Measurements from ENCODE around the gene BPIFB6. TPM values are rescaled to one million over a fixed set of nuclear protein-coding genes. Genes with fewer than 3 reads are reported as not detected.

Gene BPIFB6
- total RNA-seq, 2 experiments from 2014 or later = not detected

DNA sequence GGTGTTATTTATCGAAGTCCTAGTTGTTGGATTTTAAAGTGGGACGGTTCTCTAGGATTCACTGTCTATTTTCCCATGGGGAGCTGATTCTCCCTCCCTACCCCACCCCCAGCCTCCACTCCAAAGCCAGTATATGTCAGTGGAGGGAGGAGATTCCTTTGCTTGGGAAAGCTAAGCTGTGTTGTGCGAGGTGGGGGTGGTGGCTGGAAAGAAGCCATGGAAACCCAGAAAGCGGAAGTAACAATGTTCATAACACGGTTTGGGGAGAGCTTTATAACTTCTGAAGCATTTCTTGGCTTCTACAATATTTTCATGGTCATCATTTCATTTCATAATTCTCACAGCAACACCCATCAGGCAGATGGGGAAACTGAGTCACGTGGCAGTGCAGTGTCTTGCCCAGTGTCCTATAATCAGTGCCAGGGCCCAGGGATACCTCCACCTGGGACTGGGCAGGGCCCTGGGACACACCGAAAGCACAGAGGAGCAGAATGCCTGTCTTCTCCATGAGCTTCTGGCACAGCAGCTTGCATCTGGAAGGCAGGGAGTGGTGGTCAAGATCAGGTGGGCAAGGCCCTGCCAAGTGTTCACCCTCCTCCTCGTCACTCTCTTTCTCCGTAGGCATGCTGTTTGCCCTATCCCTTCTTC lies 31.7 kb upstream of the BPIFB6 start:
- ATAC-seq = no peak
- Mint-ChIP-seq H3K4me3 (no peak overlapping the region), H3K36me3 (ENCODE audit: low read depth) (peaks cover under 1% of the 10 kb centered on the region), H3K4me1 (ENCODE audit: low read depth) (peaks cover 14% of the 10 kb centered on the region), H3K27me3 (no peaks in the 10 kb centered on the region), H3K27ac (no peak overlapping the region), H3K9me3 (peaks cover 9% of the 10 kb centered on the region)
- CTCF ChIA-PET = interaction anchor here (1.3 to 1.6 kb wide), 2 partner anchors 10 to 64 kb away, joined by 3 read pairs; no protein-coding TSS in a partner anchor
- DNase-seq = no peak
- POLR2A ChIA-PET = interaction anchor here (1.0 kb wide), 1 partner anchor 29 kb away, joined by 4 read pairs; no protein-coding TSS in a partner anchor
- intact Hi-C loops (cut with micrococcal nuclease) = no loop called here
- TF ChIP-seq, protein P1, sequence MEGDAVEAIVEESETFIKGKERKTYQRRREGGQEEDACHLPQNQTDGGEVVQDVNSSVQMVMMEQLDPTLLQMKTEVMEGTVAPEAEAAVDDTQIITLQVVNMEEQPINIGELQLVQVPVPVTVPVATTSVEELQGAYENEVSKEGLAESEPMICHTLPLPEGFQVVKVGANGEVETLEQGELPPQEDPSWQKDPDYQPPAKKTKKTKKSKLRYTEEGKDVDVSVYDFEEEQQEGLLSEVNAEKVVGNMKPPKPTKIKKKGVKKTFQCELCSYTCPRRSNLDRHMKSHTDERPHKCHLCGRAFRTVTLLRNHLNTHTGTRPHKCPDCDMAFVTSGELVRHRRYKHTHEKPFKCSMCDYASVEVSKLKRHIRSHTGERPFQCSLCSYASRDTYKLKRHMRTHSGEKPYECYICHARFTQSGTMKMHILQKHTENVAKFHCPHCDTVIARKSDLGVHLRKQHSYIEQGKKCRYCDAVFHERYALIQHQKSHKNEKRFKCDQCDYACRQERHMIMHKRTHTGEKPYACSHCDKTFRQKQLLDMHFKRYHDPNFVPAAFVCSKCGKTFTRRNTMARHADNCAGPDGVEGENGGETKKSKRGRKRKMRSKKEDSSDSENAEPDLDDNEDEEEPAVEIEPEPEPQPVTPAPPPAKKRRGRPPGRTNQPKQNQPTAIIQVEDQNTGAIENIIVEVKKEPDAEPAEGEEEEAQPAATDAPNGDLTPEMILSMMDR (IDR thresholded peaks at IDR 0.05) = no peak

DNA sequence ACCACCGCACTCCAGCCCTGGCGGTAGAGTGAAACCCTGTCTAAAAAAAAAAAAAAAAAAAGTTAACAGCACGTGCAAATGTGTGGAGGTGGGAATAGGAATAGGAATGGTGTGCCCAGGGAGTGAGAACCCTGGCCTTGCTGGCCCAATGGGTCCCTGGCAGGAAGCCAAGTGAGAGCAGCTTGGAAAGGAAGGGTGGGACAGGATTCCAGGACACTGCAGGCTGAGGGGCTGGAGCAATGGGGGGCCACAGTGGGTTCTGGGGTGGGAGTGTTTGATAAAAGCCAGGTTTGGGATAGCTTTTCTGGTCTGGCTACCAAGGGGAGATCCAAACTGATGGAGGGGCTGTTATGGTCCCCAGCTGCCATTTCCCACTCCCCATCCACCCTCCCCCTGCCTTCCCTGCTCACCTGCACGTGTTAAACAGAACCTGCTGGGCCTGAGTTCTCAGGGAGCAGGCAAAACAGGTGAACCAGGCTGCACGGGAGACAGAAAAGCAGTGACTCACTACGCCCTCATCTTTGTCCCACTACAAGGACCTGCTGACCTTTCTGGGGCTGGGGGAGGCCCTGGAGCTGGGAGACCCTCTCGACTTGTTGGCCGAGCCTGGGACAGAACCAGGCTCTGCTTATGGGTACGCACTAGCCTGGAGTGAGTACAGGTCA lies 30.5 kb upstream of the BPIFB6 start:
- POLR2A ChIA-PET = no interaction called here
- H3K27ac Mint-ChIP-seq = no peak overlapping the region
- ATAC-seq (no peak), DNase-seq (no peak)
- no peaks in the 10 kb centered on the region for H3K36me3 Mint-ChIP-seq (ENCODE audit: low read depth)
- peaks cover 18% of the 10 kb centered on the region for H3K4me1 Mint-ChIP-seq (ENCODE audit: low read depth)
- CTCF ChIA-PET = interaction anchor here (1.6 to 1.9 kb wide), 2 partner anchors 9 to 99 kb away, joined by 3 to 5 read pairs; no protein-coding TSS in a partner anchor
- no peak overlapping the region for H3K4me3 Mint-ChIP-seq
- no peaks in the 10 kb centered on the region for H3K27me3 Mint-ChIP-seq
- H3K9me3 Mint-ChIP-seq = peaks cover 3% of the 10 kb centered on the region
- TF ChIP-seq, protein P1 (IDR thresholded peaks at IDR 0.05) = no peak
- intact Hi-C loops (cut with micrococcal nuclease) = no loop called here

DNA sequence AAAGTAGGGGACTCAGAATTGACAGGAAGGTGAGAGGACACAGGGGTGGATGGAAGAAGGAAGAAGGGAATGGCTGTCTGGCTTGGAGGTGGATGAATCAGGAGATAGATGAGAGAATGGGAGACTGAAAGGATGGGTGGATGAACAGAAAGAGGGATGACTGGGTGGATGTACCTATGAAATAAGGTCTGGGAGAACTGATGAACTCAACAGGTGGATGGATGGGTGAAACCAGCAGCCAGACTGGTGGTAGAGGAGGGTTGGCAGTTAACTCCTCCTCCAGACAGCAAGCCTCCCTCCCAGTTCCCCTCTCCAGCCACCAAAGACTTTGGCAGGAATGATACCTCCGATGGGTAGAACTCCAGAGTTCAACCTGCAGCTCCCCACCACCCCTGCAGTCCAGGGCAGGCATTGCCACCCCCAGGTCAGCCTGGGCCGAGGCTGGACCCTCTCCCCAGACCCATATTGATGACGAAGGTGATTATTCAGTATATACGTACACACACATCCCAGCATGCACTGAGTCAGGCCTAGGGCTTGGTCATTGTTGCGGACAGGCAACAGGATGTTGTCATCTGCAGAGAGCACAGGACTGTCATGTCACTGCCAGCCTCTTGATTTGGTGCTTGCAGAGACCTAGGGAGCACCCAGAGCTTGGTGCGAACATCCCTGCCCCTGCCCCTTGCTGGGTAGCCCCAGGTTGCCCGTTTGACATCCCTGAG lies 29.2 kb upstream of the BPIFB6 start:
- H3K4me1 Mint-ChIP-seq (ENCODE audit: low read depth) = peaks cover 16% of the 10 kb centered on the region
- H3K27ac Mint-ChIP-seq = no peak overlapping the region
- CTCF ChIA-PET = interaction anchor here (1.8 to 1.9 kb wide), 2 partner anchors 100 kb away, joined by 5 to 7 read pairs; no protein-coding TSS in a partner anchor
- ATAC-seq = no peak
- DNase-seq = no peak
- H3K4me3 Mint-ChIP-seq = no peak overlapping the region
- H3K9me3 Mint-ChIP-seq = peaks cover 3% of the 10 kb centered on the region
- intact Hi-C loops (cut with micrococcal nuclease) = no loop called here
- TF ChIP-seq, protein P1 (IDR thresholded peaks at IDR 0.05) = no peak
- no peaks in the 10 kb centered on the region for H3K36me3 Mint-ChIP-seq (ENCODE audit: low read depth)
- no peaks in the 10 kb centered on the region for H3K27me3 Mint-ChIP-seq
- POLR2A ChIA-PET = interaction anchor here (0.7 kb wide), 2 partner anchors 34 to 102 kb away, joined by 3 to 6 read pairs; no protein-coding TSS in a partner anchor

DNA sequence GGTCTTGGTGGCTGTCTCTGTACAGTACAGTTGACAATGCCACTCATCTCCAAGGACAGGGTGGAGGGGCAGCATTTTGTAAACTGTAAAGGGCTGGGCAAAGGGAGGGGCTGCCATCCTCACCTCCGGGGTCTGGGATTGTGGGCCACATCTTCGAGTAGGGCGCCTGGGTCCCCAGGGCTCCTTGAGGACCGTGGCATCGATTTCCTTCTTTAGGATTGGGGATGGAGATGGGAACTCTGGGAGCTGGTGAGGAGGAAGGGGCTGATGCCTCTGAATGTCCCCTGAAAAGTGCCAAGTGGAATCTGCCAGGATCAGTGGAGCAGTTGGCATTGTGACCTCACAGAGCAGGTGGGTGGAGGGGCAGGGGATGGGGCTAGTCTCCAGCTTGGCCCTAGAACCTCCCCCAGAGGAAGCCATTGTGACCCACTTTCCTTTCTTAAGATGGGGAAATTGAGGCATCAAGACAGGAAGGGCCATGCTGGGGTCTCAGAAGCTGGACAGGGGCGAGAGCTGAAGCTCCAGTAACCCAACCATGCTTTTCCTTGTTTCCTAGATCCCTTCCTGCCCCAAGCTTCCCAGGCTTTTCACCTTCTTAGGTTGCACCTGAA lies 27.2 kb upstream of the BPIFB6 start, which contains the start of gene SUN5:
Gene SUN5, minus strand, starts transcription at position 293 of the 611 bp plus-strand sequence. Its CDS starts 93 bp downstream, at position 200.
- H3K9me3 Mint-ChIP-seq = peaks cover 3% of the 10 kb centered on the region
- ATAC-seq (no peak), DNase-seq (no peak)
- H3K4me3 Mint-ChIP-seq = no peak within 1 kb of the TSS
- ChIA-PET CTCF (interaction anchor here (0.9 to 3.0 kb wide), 30 partner anchors 10 to 295 kb away, joined by 3 to 34 read pairs (median 4); no protein-coding TSS in a partner anchor), POLR2A (interaction anchor here (0.8 to 0.9 kb wide), 2 partner anchors 9 to 37 kb away, joined by 3 to 4 read pairs; no protein-coding TSS in a partner anchor)
- TF ChIP-seq, protein P1 (IDR thresholded peaks at IDR 0.05) = no peak
- H3K36me3 Mint-ChIP-seq (ENCODE audit: low read depth) = no peaks in the 10 kb centered on the region
- no peaks in the 10 kb centered on the region for H3K27me3 Mint-ChIP-seq
- intact Hi-C loops (cut with micrococcal nuclease) = loop anchor here (2.0 kb wide), 1 partner anchor 101 kb away; no protein-coding TSS in a partner anchor
- H3K4me1 Mint-ChIP-seq (ENCODE audit: low read depth) = peaks cover 12% of the 10 kb centered on the region
- no peak within 1 kb of the TSS for H3K27ac Mint-ChIP-seq
